Thoracic aorta (tissue), 2 donors: ENCODE results near the gene ZNF575. TPM values are rescaled to one million over a fixed set of nuclear protein-coding genes. Genes with fewer than 3 reads are reported as not detected.

ENCODE experiments used
- ATAC-seq: fragments of 150-250 bp; one replicate; pipeline ENCODE4 v1.8.0; 2017; ENCODE audit warnings: low read depth; ENCODE audit not compliant: insufficient number of reproducible peaks, low FRiP score
- DNase-seq: peaks from one replicate; pipeline ENCODE4 v3.0.0-alpha.2; 2020; ENCODE audit warnings: low spot score
- H3K27ac ChIP-seq, 2 donors: fragments of 200-600 bp; sonication (generic); 1 replicate in 1 of 2; 2 replicates in 1 of 2; pipeline ENCODE4 v1.5.1; 2016; ENCODE audit warnings: mild to moderate bottlenecking in 2 of 2, moderate library complexity in 2 of 2
- H3K27me3 ChIP-seq: fragments of 200-600 bp; sonication (generic); replicated peaks from 2 replicates; pipeline ENCODE4 v1.6.0; 2016; ENCODE audit warnings: mild to moderate bottlenecking; ENCODE audit not compliant: insufficient read depth
- H3K36me3 ChIP-seq: fragments of 200-600 bp; sonication (generic); one replicate; pipeline ENCODE4 v1.5.1; 2016
- H3K4me1 ChIP-seq, 2 donors: fragments of 200-600 bp; sonication (generic); 1 replicate in 1 of 2; 2 replicates in 1 of 2; pipeline versions ENCODE4 v1.5.1 to v1.6.0; 2016; ENCODE audit warnings: low read depth in 2 of 2, mild to moderate bottlenecking in 1 of 2; ENCODE audit not compliant: control insufficient read depth in 1 of 2
- H3K4me3 ChIP-seq: fragments of 200-600 bp; sonication (generic); 2 replicates; pipeline ENCODE4 v1.5.1; 2016; ENCODE audit warnings: mild to moderate bottlenecking
- H3K9me3 ChIP-seq: fragments of 200-600 bp; sonication (generic); 2 replicates; pipeline ENCODE4 v1.5.1; 2016
- total RNA-seq, 2 donors: library from RNA; depleted of rRNA; stranded (reverse); fragments of >200 nt; gene quantifications; one replicate each; pipeline versions ENCODE4 v1.1.0 to v1.2.3, GENCODE V29; 2016
- TF ChIP-seq, protein P1 (sequence below): fragments of 200-600 bp; sonication (generic); IDR thresholded peaks from one replicate; pipeline ENCODE4 v1.5.1; 2019; ENCODE audit warnings: antibody characterized with exemption

ZNF575 gene
- total RNA-seq, 2 donors from 2014 or later = 1.6 TPM; not detected in 1

GRCh38 chr19:43527860-43528622 is 4.9 kb upstream of the ZNF575 start:
- ATAC-seq = no peak
- Histone ChIP-seq H3K9me3 (no peaks in the 10 kb centered on the region), H3K36me3 (no peaks in the 10 kb centered on the region), H3K27ac (peak overlapping the region; percentile 74 to 82), H3K27me3 (no peaks in the 10 kb centered on the region), H3K4me3 (peak overlapping the region; percentile 94), H3K4me1 (peaks cover 7 to 37% of the 10 kb centered on the region in 2 donors)
- DNase-seq = peak; percentile 15
- TF ChIP-seq, protein P1, sequence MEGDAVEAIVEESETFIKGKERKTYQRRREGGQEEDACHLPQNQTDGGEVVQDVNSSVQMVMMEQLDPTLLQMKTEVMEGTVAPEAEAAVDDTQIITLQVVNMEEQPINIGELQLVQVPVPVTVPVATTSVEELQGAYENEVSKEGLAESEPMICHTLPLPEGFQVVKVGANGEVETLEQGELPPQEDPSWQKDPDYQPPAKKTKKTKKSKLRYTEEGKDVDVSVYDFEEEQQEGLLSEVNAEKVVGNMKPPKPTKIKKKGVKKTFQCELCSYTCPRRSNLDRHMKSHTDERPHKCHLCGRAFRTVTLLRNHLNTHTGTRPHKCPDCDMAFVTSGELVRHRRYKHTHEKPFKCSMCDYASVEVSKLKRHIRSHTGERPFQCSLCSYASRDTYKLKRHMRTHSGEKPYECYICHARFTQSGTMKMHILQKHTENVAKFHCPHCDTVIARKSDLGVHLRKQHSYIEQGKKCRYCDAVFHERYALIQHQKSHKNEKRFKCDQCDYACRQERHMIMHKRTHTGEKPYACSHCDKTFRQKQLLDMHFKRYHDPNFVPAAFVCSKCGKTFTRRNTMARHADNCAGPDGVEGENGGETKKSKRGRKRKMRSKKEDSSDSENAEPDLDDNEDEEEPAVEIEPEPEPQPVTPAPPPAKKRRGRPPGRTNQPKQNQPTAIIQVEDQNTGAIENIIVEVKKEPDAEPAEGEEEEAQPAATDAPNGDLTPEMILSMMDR = no peak

GRCh38 chr19:43532571-43532961 is 422 bp upstream of the ZNF575 start:
- no peaks in the 10 kb centered on the region for H3K9me3 ChIP-seq
- peak overlapping the region; percentile 92 to 98 for H3K27ac ChIP-seq
- ATAC-seq = no peak
- H3K4me3 ChIP-seq = peak overlapping the region; percentile 92
- no peaks in the 10 kb centered on the region for H3K36me3 ChIP-seq
- TF ChIP-seq, protein P1 = no peak
- H3K27me3 ChIP-seq = no peaks in the 10 kb centered on the region
- DNase-seq = no peak
- H3K4me1 ChIP-seq = peaks cover 0 to 36% of the 10 kb centered on the region in 2 donors

- H3K27ac ChIP-seq = peak overlapping the region; percentile 92 to 98
Measured at GRCh38 chr19:43533546-43534304, 737 bp downstream of the ZNF575 start.

DNA sequence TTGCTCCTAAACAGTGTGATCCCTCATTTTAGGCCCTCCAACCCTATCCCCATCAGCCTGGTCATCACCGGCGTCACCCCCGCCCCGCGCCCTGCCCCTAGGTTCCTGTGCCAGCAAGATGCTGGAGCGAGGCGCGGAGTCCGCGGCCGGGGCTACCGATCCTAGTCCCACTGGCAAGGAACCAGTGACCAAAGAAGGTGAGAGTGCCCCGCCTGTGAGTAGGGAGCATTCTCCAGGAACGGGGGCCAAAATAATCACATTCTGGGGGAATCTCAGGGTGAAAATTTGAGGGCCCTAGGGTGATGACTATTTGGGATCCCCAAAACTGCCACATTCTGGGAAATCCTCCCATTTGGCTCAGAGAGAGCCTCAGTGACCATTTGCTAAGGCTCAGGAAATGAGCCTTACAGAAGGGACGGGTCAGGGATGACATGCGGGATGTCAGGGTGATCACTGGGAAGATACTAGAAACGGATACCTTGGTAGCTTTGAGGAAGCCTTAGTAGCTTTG is 1.4 kb downstream of the ZNF575 start:
- H3K27me3 ChIP-seq = no peaks in the 10 kb centered on the region
- peak overlapping the region; percentile 92 to 98 for H3K27ac ChIP-seq
- H3K4me3 ChIP-seq = peak overlapping the region; percentile 92
- DNase-seq (no peak), ATAC-seq (peak; percentile 3)
- H3K9me3 ChIP-seq = no peaks in the 10 kb centered on the region
- peaks cover 0 to 31% of the 10 kb centered on the region in 2 donors for H3K4me1 ChIP-seq
- peaks cover 9% of the 10 kb centered on the region for H3K36me3 ChIP-seq
- TF ChIP-seq, protein P1 = no peak

More at GRCh38 chr19:43533546-43534304, 737 bp downstream of the ZNF575 start:
- Histone ChIP-seq H3K9me3 (no peaks in the 10 kb centered on the region), H3K4me3 (peak overlapping the region; percentile 92), H3K4me1 (peaks cover 0 to 31% of the 10 kb centered on the region in 2 donors), H3K36me3 (peaks cover 5% of the 10 kb centered on the region), H3K27me3 (no peaks in the 10 kb centered on the region)
- TF ChIP-seq, protein P1 = no peak
- ATAC-seq (peak; percentile 93), DNase-seq (peak; percentile 100)
